Thyroid gland (tissue), 4 donors: ENCODE measurements around the gene GPLD1. TPM values are rescaled to one million over a fixed set of nuclear protein-coding genes. Genes with fewer than 3 reads are reported as not detected.

Source experiments
- DNase-seq, 2 donors: peaks; one replicate each; pipeline ENCODE4 v3.0.0-alpha.2; 2019
- H3K27ac ChIP-seq, 3 donors: fragments of 200-600 bp; sonication (generic); 1 replicate in 2 of 3; 2 replicates in 1 of 3; pipeline ENCODE4 v1.5.1; 2016 to 2019; ENCODE audit warnings: mild to moderate bottlenecking in 1 of 3, moderate library complexity in 1 of 3
- H3K27me3 ChIP-seq: fragments of 200-600 bp; sonication (generic); one replicate; pipeline ENCODE4 v1.5.1; 2019
- H3K36me3 ChIP-seq, 2 donors: fragments of 200-600 bp; sonication (generic); one replicate each; pipeline ENCODE4 v1.5.1; 2016 to 2019
- H3K4me1 ChIP-seq, 2 donors: fragments of 200-600 bp; sonication (generic); one replicate each; pipeline ENCODE4 v1.5.1; 2017 to 2019
- H3K4me3 ChIP-seq, 3 donors: fragments of 200-600 bp; sonication (generic); replicated peaks in 1 of 3; 1 replicate in 2 of 3; 2 replicates in 1 of 3; pipeline ENCODE4 v1.5.1; 2016; ENCODE audit warnings: mild to moderate bottlenecking in 1 of 3
- H3K9me3 ChIP-seq: fragments of 200-600 bp; sonication (generic); one replicate; pipeline ENCODE4 v1.5.1; 2017
- POLR2A ChIP-seq, 2 donors: fragments of 450-650 bp; IDR thresholded peaks; one replicate each; pipeline ENCODE4 v1.6.1; 2017; ENCODE audit warnings: antibody characterized with exemption in 2 of 2, mild to moderate bottlenecking in 2 of 2, moderate library complexity in 1 of 2
- WGBS, 2 donors: methylation state at CpG; one replicate each; pipeline ENCODE4 v1.1.5; 2017; 5-methylcytosine and 5-hydroxymethylcytosine counted together
- intact Hi-C: fragments of 100-400 bp; cut with DNase I; formaldehyde crosslinking; loops from one replicate; pipeline ENCODE4 v1.15.1; 2023
- total RNA-seq, 4 donors: library from RNA; depleted of rRNA; stranded (reverse); fragments of >200 nt; gene quantifications; one replicate each; pipeline ENCODE4 v1.2.3, GENCODE V29; 2016
- TF ChIP-seq, protein P1 (sequence below), 6 experiments: fragments of 200-600 bp in 3 of 6; fragments of 450-650 bp in 3 of 6; sonication (generic) in 3 of 6; IDR thresholded peaks; one replicate each; pipeline ENCODE4 v1.5.1; 2016 to 2019; ENCODE audit warnings: antibody characterized with exemption in 6 of 6, mild to moderate bottlenecking in 2 of 6, inconsistent platforms in 1 of 6, moderate library complexity in 1 of 6

Gene GPLD1
- total RNA-seq, 4 donors from 2014 or later: 5.1 to 15.2 (median 8.5) TPM

DNA sequence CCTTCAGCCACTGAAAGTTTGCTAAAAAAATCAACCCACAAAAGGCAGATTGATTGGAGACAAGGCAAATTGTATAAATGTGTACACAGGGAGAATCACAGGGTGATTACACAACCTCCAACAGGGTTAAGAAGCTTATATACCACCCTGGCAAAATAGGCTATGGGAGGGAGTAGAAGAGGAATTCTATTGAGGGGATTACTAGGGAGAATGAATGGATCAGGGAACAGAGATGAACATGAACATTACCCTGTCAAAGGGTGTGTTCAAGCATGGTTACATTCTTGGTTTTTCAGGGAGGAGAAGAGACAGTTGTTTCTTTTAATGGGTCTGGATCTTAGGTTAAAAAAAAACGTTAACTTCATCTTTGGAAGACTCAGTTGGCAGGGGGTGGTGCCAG, 91.7 kb downstream of the GPLD1 start:
- 62 to 68% methylated on average over 1 of the region's 1 CpG for WGBS, 2 donors
- H3K27me3 ChIP-seq: no peaks in the 10 kb centered on the region
- intact Hi-C loops: loop anchor here (5.0 to 10.0 kb wide), 2 partner anchors 115 to 333 kb away; no protein-coding TSS in a partner anchor

DNA sequence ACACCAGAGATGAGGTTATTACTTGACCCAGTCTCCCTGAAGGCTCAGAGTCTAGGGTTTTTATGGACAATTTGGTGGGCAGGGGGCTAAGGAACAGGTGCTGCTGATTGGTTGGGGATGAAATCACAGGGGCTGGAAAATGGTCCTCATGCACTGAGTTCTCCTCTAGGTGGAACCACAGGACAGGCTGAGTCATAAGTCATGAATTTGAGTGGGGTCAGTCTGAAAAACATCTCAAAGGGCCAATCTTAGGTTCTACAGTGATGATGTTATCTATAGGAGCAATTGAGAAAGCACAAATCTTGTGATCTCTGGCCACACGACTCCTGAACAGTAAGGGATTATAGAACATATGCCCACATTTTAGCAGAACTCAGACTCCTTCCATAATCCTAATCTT, 92.6 kb downstream of the GPLD1 start:
- Histone ChIP-seq H3K27ac (no peak overlapping the region), H3K4me1 (no peaks in the 10 kb centered on the region), H3K4me3 (no peak overlapping the region), H3K36me3 (no peaks in the 10 kb centered on the region), H3K9me3 (no peaks in the 10 kb centered on the region), H3K27me3 (no peaks in the 10 kb centered on the region)
- WGBS, 2 donors: 85 to 94% methylated on average over 1 of the region's 1 CpG
- no peak for DNase-seq
- no peak for TF ChIP-seq POLR2A (IDR thresholded peaks at IDR 0.05)
- TF ChIP-seq, protein P1, sequence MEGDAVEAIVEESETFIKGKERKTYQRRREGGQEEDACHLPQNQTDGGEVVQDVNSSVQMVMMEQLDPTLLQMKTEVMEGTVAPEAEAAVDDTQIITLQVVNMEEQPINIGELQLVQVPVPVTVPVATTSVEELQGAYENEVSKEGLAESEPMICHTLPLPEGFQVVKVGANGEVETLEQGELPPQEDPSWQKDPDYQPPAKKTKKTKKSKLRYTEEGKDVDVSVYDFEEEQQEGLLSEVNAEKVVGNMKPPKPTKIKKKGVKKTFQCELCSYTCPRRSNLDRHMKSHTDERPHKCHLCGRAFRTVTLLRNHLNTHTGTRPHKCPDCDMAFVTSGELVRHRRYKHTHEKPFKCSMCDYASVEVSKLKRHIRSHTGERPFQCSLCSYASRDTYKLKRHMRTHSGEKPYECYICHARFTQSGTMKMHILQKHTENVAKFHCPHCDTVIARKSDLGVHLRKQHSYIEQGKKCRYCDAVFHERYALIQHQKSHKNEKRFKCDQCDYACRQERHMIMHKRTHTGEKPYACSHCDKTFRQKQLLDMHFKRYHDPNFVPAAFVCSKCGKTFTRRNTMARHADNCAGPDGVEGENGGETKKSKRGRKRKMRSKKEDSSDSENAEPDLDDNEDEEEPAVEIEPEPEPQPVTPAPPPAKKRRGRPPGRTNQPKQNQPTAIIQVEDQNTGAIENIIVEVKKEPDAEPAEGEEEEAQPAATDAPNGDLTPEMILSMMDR (IDR thresholded peaks at IDR 0.05): no peak
- intact Hi-C loops: loop anchor here (5.0 to 10.0 kb wide), 2 partner anchors 115 to 332 kb away; no protein-coding TSS in a partner anchor

More for the DNA sequence above, 91.7 kb downstream of the GPLD1 start:
- Histone ChIP-seq H3K4me3 (no peak overlapping the region), H3K27ac (no peak overlapping the region), H3K4me1 (no peaks in the 10 kb centered on the region), H3K9me3 (no peaks in the 10 kb centered on the region), H3K36me3 (no peaks in the 10 kb centered on the region)
- TF ChIP-seq POLR2A (IDR thresholded peaks at IDR 0.05): no peak
- TF ChIP-seq, protein P1 (IDR thresholded peaks at IDR 0.05): no peak
- DNase-seq: no peak

DNA sequence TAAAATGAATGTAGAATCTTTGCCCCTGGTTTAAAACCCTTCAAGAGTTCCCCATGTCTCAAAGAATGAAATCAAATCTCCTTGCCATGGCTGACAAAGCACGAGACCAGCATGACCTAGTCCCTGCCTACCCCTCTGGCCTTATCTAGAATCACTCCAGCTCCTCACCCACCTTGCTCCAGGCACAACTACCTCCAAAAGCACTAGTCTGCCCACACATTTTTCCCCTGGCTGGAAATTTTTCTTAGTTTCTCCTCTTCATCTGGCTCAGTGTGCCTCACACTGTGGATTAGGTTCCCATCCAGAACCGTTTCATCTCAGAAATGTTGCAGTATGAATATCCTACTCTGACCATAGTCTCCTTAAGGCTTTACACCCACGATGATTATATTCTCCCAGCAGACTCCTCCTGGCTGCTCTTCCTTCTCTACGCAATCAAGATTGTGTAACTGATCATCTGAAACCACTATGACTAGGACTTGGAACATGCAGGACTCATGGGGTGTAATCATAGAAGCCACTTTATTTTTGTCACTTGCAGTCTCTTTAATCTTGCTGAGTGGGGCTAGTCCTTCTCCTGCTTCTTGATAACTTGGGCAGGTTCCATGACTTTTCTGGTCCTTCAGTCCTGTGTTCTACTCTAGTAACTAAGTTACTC, 94.5 kb downstream of the GPLD1 start:
- WGBS, 2 donors: 76 to 83% methylated on average over 4 of the region's 4 CpGs
- Histone ChIP-seq H3K36me3 (no peaks in the 10 kb centered on the region), H3K27me3 (no peaks in the 10 kb centered on the region), H3K27ac (no peak overlapping the region), H3K4me3 (no peak overlapping the region), H3K9me3 (no peaks in the 10 kb centered on the region), H3K4me1 (no peaks in the 10 kb centered on the region)
- TF ChIP-seq, protein P1 (IDR thresholded peaks at IDR 0.05): no peak
- no peak for TF ChIP-seq POLR2A (IDR thresholded peaks at IDR 0.05)
- DNase-seq: no peak
- intact Hi-C loops: loop anchor here (5.0 to 10.0 kb wide), 2 partner anchors 113 to 330 kb away; no protein-coding TSS in a partner anchor

DNA sequence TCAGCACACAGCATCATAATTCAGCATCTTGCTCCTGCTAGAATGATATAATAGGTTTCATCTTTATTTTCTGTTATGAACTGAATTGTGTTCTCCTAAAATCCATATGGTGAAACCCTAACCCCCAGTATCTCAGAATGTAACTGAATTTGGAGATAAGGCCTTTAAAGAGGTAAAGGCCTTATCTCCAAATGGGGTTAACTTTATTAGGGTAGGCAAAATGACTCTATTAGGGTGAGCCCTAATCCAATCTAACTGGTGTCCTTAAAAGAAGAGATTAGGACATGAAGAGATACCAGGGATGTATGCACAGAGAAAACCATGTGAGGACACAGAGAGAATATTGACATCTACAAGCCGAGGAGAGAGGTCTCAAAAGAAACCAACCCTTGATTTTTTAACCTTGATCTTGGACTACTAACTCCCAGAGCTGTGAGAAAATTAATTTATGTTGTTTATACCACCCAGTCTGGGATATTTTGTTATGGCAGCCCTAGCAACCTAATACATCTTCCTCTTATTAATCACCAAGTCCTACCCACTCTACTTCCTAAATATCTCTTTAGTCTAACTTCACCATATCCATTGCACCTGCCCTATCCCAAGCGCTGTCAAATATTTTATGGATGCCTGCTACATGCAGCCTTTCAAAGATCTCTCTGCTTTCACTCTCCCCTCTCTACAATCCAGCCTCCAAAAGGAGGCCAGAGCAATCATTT, 95.2 kb downstream of the GPLD1 start:
- no peak for DNase-seq
- Histone ChIP-seq H3K27ac (no peak overlapping the region), H3K36me3 (no peaks in the 10 kb centered on the region), H3K27me3 (no peaks in the 10 kb centered on the region), H3K9me3 (no peaks in the 10 kb centered on the region), H3K4me3 (no peak overlapping the region), H3K4me1 (no peaks in the 10 kb centered on the region)
- intact Hi-C loops: loop anchor here (10.0 kb wide), 1 partner anchor 329 kb away; no protein-coding TSS in a partner anchor
- WGBS, 2 donors: 92 to 95% methylated on average over 2 of the region's 2 CpGs
- TF ChIP-seq, protein P1 (IDR thresholded peaks at IDR 0.05): no peak
- no peak for TF ChIP-seq POLR2A (IDR thresholded peaks at IDR 0.05)
